HG02885 (cell line): Measurements from ENCODE around the gene APBA2.
"Not testable (repeated sequence)": the region's sequence is repeated elsewhere in the genome, so short reads cannot be mapped to it uniquely, and the experiment has no call there.

Experiments
- ATAC-seq: cut with Tn5 transposase; IDR thresholded peaks from one replicate; pipeline ENCODE4 v1.9.1; 2021; ENCODE audit warnings: mild to moderate bottlenecking; ENCODE audit not compliant: unreplicated experiment, poor library complexity

The APBA2 gene

DNA sequence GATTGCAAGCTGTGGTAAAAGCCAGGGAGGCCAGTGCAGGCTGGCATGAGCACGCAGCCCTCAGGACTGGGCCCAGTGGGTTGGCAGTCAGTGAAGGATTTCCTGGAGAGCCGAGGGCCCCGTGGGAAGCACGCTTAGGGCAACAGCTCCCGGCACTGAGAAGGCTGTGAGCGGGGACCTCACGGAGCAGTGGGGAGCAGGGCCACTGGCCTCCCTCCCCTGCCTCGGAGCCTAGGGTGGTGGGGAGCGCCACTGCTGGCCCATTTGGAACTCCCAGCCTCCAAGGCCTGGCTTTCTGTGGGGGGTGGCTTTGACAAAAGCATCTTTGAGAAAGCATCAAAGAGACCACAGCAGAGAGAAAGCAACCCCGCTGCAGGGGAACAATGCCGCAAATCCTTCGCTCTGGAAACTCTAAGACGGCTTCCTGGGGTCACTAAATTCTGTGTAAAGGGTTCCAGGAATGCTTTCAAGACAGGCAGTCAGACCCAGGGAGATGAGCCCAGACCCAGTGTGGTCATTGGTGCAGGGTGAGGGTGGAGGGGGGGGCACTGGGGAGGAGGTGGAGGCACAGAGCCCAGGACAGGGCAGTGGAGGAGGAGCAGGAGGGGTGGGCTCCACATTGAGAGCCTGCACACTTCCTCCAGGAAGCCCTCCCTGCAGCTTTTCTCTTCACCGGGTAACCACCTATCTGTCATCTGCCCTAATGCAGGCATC is 9.5 kb upstream of the APBA2 start:
- no peak for ATAC-seq

DNA sequence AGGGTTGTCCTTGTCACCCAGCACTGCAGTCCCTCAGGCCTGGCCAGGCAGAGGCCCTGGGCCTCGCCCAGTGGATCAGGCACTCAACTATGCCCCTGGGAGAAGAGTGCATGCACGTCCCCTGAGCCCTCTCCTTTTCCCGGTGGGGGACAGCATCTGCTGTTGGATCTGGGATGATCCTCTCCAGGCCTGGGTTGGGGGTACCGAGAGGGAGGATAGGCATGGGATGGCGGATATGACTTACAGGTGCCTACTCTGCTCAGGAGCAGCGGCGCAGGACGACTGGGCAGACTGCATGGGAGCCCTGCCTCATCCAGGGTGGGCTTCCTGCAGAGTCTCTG is 9.0 kb upstream of the APBA2 start:
- ATAC-seq: no peak

DNA sequence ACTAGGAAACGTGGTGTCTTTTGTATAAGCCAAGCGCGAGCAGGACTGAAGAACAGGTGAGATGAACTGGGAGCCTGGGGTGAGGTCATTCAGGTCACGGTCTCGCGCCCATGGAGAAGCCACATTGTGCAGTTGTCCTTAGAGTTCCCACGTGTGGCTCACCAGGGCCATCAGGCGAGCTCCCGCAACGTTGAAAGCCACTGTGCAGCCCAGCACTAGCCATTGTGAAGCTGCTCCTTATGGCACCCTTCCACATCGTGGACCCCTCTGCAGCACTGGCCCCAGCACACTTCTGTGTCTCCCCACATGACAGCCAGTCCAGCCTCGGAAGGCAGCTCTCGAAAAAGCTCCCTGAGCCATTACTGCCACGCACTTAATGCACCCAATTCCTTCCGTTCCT is 7.6 kb upstream of the APBA2 start:
- ATAC-seq: no peak

DNA sequence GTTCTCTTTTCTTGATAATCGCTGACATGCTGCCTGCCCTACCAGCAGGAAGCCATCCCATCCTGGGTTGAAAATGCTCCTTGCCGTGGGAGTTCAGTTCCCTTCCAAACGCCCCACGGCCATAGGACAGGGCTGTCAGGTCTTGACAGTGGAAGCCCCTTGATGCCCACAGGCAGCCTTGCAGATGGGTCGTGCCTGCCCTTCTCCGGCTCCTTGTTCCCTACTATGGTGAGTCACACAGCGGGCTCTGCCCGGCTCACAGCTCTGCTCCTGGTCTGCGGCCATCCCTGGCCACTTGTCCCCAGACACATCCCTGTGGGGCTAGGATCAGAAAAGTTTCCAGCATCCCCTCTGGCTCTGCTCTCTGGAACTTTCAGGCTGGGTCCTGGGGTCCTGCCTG is 6.2 kb upstream of the APBA2 start:
- ATAC-seq: no peak

DNA sequence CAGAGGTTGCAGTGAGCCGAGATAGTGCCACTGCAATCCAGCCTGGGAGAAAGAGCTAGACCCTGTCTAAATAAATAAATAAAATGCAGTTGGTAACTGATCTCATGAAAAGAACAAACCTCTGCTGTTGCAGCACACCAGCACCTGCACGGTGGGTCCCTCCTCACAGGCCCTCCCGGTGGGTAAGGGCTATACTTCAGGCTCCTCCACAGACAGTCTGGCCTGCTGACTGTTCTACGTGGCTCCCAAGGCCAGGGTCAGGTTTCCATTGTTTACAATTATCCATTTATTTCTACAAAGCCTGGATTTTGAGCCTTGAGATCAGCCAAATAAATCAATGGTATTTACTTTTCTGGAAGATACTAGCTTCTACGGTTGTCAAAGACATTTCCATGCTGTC is 5.1 kb upstream of the APBA2 start:
- no peak for ATAC-seq

DNA sequence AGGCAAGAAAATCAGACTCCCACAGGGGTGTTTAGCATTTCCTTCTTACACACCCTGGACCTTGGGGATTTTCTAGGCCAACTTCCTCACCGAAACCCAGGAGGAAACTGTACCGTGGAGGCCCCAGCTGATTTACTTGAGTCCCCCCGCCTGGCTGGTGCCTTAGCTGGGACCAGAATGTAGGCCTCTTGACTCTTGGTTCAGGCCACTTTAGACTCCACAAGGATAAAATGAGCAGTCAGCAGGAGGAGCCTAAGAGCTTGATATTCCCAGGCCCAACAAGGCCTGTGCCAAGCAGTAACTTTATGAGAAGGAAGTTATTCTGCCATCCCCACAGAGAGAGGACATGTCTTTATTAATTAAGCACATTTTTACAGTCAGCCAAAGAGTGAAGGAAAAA is 4.6 kb upstream of the APBA2 start:
- no peak for ATAC-seq

DNA sequence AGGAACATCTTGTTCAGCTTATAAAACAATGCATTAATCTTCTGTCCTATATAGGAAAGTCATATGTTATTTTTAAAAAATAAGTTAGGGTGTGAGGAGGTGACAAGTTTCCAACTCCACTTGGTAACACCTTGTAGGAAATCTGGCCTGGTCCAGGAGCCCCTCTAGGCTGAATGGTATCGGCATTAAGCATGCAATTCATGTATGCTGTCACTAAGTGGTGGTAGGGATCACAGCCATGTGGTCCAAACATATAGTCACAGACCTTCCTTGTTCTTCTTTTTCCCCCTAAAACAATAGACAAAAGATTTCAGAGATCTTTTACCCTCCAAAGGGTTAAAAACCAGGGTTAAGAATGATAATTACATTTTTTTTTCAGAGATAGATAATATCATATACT is 4.2 kb upstream of the APBA2 start:
- ATAC-seq: no peak

DNA sequence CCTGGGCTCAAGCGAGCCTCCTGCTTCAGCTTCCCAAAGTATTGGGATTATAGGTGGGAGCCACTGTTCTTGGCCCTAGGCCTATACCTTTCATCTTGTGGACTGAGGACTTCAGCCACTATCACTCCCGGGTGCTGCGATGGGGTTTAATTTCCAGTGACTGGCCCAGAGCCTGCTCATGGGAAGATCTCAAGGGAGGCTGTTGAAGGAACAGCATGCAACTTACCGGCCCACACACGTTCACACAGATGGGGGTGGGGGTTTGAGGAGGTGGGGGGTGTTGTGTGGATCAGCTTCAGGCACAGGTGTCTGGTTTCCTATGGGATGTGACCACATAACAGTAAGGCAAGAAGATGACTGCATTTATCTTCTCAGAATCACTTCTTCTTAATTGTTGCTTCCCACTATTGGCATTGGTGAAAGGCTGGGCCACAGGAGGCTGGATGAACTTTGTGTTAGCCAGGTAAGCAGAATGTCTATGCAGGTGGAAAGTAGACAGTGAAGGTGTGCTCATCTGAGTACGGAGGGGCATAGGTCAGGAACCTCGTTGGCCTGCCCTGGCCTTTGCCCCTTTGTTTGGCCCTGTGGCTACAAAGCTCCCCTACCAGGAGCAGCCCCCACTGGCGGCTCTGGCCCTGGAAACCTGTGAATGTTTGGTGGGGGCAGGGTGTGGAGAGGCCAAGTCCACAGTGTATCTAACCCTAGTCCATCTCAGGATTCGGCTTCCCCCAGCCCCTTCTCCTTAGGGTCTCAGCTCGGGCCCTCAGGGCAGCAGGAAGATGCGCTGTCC is 1.4 kb upstream of the APBA2 start:
- no peak for ATAC-seq

DNA sequence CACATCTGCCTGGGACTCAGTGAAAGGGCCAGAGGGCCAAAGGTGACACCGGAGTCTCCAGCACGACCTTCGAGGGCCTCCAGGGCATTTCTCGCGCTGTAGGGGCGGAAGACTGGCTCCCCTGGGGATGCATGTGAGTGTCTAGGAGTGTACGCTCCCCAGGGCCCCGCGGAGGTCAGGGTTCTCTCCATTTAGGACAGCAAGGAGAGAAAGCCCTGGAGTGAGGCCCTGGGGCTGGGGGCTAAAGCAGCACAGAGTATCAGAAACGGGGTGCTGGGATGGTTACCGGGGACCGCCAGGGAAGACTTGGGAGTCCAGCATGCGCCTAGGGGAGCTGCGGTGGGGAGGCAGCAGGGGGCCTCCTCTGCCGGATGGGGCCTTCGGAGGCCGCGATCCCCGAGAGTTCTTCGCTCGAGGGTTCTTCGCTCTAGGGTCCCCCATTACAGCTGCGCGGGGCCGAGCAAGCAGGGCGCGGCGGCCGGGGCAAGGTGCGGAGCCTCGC is 595 bp upstream of the APBA2 start:
- ATAC-seq: no peak

DNA sequence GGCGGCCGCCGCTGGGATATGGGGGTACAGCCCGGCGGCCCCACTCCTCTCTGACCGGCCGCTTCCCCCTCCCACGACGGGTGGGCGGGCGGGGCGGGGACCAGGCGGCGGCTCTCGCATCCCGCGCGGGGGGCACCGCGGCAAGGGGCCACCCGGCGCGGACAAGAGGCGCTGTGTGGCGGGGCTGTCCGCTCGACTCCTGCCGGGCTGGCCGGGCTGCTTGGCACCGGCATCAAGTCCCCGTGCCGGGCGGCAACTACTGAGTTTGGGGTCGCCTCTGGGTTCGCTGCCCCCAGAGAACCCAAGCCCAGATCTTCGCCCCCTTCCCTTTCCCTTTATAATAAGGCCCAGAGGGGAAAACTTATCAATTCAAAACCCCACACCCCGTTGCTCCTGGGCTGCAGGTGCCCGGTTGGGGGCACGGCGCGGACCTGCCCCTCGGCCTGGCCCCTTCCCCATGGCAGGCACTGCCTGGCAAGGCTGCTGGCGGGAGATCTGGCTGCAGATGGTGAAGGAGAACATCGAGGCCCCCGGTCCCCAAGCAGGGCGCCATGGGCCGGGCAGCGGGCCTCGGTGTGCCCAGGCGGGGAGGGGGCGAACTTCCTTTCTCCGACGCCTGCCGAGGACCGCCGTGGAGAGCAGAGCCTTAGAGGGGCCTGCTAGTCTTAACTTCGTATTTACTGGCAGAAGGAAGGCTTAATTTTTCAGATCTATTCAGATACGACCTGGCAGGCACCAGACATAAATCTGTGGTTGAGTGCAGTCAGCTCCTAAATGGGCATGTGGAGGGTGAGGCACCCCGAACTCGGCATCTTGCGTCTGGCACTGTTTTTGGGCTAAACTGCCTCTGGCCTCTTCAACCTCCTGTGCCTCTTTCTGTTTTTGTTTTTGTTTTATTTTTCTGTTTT is 911 bp downstream of the APBA2 start:
- ATAC-seq: no peak

DNA sequence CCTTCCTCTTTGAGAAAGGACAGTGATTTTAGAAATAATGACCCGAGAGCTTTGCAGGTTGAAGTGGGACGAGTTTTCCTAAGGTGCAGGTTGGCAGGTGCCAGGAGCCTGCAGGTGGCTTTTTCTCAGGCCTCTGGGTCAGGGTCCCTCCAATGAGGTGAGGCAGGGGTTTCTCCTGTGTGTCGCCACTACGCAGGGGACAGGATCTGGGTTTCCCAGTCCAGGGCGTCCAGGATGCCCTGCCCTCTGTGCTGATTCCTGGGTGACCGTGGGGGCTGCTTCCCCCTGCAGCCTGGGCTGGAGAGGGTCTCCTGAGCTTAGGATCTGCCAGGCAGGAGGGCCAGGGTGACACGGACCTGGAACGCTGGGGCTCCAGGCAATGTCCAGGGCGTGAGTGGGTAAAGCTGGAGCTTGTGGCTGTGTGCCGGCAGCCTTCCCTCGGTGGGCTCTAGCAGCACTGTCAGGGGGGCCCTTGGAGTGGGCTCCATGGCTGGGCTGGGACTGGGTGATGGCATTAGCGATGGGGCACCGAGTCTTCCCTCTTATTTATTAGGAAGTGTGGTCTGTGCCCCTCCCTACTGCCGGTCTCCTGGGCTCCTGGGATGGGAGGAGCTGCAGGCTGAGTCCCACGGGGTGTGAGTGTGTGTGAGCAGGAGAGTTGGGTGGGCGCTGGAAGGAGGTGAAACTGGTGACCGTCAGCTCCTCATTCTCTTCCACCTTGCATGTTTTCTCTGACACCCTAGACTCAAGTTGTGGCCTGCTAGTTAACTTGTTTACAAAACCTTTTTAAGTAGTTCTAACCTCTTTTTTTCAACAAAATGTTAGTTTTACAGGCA is 1.8 kb downstream of the APBA2 start:
- no peak for ATAC-seq

DNA sequence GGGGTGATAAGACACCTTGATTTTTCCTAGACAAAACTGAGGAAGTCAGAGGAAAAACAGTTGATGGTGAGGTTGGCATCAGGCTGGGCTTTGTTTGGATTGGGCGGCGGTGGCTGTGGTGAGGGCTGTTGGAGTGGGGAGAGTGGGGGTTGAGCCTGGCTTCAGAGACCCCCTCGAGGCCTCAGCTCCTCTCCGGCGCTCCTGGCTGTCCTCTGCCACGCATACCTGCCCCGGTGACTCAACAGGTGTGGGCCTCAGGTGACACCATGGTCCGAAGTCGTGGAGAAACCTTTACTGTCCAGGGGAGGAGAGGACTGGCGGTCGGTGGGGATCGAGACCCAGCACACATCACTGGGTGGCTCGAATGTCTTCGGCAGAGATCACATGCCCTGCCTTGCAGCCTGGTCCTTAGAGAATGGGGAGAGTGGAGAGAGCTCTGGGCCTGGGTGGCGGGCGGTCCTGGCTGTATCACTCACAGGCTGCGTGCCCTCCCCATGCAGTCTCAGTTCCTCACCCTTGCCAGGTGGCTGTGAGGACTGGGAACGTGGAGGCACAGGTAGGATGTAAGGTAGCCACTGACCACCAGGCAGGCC is 2.6 kb downstream of the APBA2 start:
- ATAC-seq: no peak

DNA sequence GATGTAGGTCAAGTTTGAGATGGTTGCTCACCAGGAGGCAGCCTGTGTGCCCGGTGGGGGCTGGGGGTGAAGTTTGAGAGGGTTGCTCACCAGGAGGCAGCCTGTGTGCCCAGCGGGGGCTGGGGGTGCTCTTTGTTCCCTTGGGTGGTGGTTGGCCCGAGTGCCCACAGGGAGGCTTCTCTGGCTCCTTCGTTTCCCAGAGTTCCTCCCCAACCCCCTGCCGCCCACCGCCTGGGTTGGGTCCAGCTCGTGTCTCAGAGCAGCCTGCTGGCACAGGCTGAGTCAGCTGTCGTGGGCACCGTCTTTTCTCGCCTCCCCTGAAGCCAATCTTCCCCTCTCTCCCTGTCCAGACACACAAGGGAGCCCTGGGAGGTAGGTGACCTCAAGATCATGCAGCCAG is 3.1 kb downstream of the APBA2 start:
- no peak for ATAC-seq

DNA sequence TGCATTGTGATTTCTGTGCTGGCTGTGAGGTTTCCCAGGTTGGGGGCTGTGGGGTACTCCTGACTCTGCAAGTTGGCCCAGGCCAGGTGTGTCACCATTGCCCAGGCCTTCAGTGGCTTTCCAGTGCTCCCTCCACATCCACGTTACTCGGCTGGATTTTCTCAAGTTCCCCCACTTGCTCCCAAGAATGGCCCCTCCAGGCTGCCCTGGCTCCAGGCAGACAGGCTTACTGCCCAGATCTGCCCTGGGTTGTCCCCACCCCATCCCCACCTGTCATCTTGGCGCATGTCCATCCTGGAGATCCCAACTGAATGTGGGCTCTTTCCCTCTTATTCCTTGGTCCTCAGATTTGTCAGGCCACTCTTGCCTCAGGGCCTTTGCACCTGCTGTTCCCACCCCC is 3.6 kb downstream of the APBA2 start:
- no peak for ATAC-seq

DNA sequence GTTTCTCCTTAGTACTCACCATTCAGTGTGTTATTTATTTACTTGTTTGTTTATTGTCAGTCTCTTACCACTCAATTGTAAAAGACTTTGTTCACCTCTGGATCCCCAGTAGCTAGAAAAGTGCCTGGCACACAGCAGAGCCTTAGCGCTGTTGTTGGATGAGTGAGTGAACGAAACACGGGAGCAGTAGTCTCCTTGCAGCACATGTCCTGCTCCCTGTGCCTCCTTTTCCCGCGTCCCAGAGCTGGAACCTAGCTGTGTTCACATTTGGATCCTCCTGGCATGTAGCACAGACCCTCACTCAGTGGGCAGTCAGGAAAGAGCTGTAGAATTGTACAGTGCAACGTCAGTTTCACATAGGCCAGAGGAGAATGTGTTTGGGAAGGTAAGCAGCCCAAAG is 4.1 kb downstream of the APBA2 start:
- ATAC-seq: not testable (repeated sequence)

DNA sequence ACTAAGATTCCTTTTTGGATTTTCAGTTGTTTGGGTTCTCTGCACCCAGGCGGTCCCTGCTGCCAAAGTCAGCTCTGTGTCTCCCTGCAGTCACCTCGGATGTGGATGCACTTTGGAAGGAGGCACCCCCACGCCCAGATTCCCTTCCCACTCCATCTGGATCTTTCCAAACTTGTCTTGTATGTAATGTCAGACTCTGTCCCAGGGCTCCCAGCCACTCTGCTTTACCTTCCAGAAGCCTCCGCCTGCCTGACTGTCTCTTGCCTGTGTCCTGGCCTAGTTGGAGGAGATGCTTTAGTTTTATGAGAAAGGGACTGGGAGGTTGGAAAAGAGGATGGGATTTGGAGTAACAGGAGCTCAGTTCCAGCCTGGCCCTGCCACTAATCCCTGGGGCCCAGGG is 4.5 kb downstream of the APBA2 start:
- not testable (repeated sequence) for ATAC-seq

DNA sequence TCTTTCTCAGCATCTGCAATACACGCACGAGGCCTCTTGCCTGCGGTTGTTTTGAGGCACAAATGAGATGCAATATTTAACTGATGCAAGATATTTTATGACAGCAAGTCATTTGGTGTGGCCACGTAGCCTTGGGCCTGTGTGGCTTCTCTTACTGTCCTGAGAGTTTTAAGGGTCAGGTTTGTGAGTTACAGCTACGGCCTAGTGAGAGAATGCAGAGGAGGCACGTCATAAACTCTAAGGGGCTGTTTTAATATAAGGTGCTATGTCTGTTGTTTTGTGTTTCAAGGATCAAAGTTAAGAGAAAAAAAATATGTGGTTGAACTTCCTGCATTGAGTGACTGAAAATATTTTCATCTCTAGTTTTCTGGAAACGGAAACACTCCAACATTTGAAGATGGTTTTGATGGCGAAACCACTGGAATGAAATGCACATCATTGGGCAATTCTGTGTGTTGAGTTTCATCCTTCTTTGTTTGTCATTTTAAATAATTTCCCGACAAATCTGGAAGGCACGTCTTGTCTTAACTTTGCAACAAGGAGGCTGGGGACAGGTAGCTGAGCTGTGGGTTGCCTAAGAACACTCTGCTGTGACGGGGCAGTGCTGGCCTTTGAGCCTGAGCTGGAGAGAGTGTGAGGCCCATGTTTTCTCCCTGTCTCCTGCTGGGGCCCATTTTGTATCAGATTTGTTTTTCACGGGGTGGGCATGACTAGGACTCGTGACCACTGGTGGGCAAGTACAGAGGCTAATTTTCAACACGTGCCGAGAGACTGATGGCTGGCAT is 5.1 kb downstream of the APBA2 start:
- ATAC-seq: no peak

DNA sequence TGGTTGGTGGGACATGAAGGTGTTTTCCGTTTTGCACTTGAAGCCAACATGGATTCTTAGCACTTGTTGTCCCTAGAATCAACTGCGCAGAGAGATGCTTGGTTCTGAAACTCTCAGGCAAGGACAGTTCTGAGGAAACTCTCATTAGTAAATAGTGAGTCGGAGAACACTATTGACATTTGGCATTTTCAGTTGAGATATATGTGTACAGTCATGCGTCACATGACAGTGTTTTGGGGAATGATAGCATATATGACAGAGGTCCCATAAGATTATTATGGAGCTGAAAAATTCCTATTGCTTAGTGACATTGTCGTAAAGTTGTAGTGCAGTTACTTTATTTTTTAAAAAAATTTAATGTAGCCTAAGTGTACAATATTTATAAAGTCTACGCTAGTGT is 5.8 kb downstream of the APBA2 start:
- ATAC-seq: no peak
